ENCODE results near the gene MSI2. TPM values are rescaled to one million over a fixed set of nuclear protein-coding genes. Genes with fewer than 3 reads are reported as not detected.

The MSI2 gene
- total and polyA plus RNA-seq, 2 donors (not counting 1 experiment from before 2014, with no cell fraction given): 16.1 to 196 TPM

GRCh38 chr17:57295526-57296023, 39.3 kb downstream of the MSI2 start:
- peaks cover 14% of the 10 kb centered on the region for H3K4me1 Mint-ChIP-seq
- Histone ChIP-seq H3K9me3 (ENCODE audit: control extremely low read depth in 1 of 3, control insufficient read depth in 2 of 3, insufficient read depth in 1 of 3, low read length in 2 of 3) (peaks cover 2 to 8% (median 3%) of the 10 kb centered on the region in 3 donors), H3K36me3 (replicated peaks in 1 of 2; ENCODE audit: control extremely low read depth in 1 of 2, control insufficient read depth in 1 of 2, extremely low read depth in 1 of 2, insufficient read depth in 2 of 2, low read length in 1 of 2) (peaks cover 0 to 20% of the 10 kb centered on the region in 2 experiments), H3K9ac (ENCODE audit: low read length) (no peak overlapping the region), H3K4me3 (ENCODE audit: control extremely low read depth in 1 of 5, extremely low read depth in 1 of 5, insufficient read depth in 1 of 5, low read depth in 2 of 5, low read length in 4 of 5) (no peak overlapping the region), H3K4me2 (replicated peaks; ENCODE audit: low read depth, low read length, poor library complexity, severe bottlenecking) (no peak overlapping the region), H3K27ac (ENCODE audit: low read length in 2 of 2) (no peak overlapping the region), H4K20me1 (ENCODE audit: control insufficient read depth, insufficient read depth, low read length, poor library complexity, severe bottlenecking) (peaks cover 39% of the 10 kb centered on the region), H3K79me2 (ENCODE audit: control insufficient read depth, insufficient read depth, low read length) (peaks cover 74% of the 10 kb centered on the region), H3K4me1 (ENCODE audit: control insufficient read depth in 2 of 2, insufficient read depth in 2 of 2, low read length in 2 of 2) (peaks cover 5 to 6% of the 10 kb centered on the region in 2 donors), H3K27me3 (replicated peaks in 1 of 4; ENCODE audit: control extremely low read depth in 1 of 4, control insufficient read depth in 3 of 4, insufficient read depth in 4 of 4, low read length in 3 of 4) (no peaks in the 10 kb centered on the region), H2AFZ (ENCODE audit: insufficient read depth, low read depth, low read length, poor library complexity, severe bottlenecking) (no peak overlapping the region)
- DNase-seq (no peak), ATAC-seq (ENCODE audit: low read depth) (no peak)
- H3K27ac Mint-ChIP-seq: no peak overlapping the region
- TF ChIP-seq EZH2 (IDR thresholded peaks at IDR 0.05; ENCODE audit: borderline replicate concordance, insufficient read depth, low read depth, low read length, poor library complexity, severe bottlenecking): no peak
- no peak for TF ChIP-seq CTCF (IDR thresholded peaks at IDR 0.05)
- WGBS (ENCODE audit: insufficient coverage): 60% methylated on average over 2 of the region's 5 CpGs
- peaks cover 5% of the 10 kb centered on the region for H3K9me3 Mint-ChIP-seq (ENCODE audit: insufficient read depth)
- intact Hi-C loops (cut with micrococcal nuclease): no loop called here
- POLR2A ChIA-PET: no interaction called here
- no peak overlapping the region for H3K4me3 Mint-ChIP-seq
- no peaks in the 10 kb centered on the region for H3K27me3 Mint-ChIP-seq
- CTCF ChIA-PET: interaction anchor here (0.6 kb wide), 1 partner anchor 9 kb away, joined by 4 read pairs; no protein-coding TSS in a partner anchor

GRCh38 chr17:57296231-57296630, 39.9 kb downstream of the MSI2 start:
- Mint-ChIP-seq H3K4me3 (no peak overlapping the region), H3K27me3 (no peaks in the 10 kb centered on the region), H3K27ac (no peak overlapping the region), H3K4me1 (peaks cover 14% of the 10 kb centered on the region), H3K9me3 (ENCODE audit: insufficient read depth) (peaks cover 5% of the 10 kb centered on the region)
- Histone ChIP-seq H3K36me3 (replicated peaks in 1 of 2; ENCODE audit: control extremely low read depth in 1 of 2, control insufficient read depth in 1 of 2, extremely low read depth in 1 of 2, insufficient read depth in 2 of 2, low read length in 1 of 2) (peaks cover 0 to 24% of the 10 kb centered on the region in 2 experiments), H3K4me2 (replicated peaks; ENCODE audit: low read depth, low read length, poor library complexity, severe bottlenecking) (no peak overlapping the region), H3K79me2 (ENCODE audit: control insufficient read depth, insufficient read depth, low read length) (peaks cover 73% of the 10 kb centered on the region), H3K27ac (ENCODE audit: low read length in 2 of 2) (no peak overlapping the region), H2AFZ (ENCODE audit: insufficient read depth, low read depth, low read length, poor library complexity, severe bottlenecking) (no peak overlapping the region), H3K4me3 (ENCODE audit: control extremely low read depth in 1 of 5, extremely low read depth in 1 of 5, insufficient read depth in 1 of 5, low read depth in 2 of 5, low read length in 4 of 5) (no peak overlapping the region), H3K27me3 (replicated peaks in 1 of 4; ENCODE audit: control extremely low read depth in 1 of 4, control insufficient read depth in 3 of 4, insufficient read depth in 4 of 4, low read length in 3 of 4) (no peaks in the 10 kb centered on the region), H3K9ac (ENCODE audit: low read length) (no peak overlapping the region), H3K9me3 (ENCODE audit: control extremely low read depth in 1 of 3, control insufficient read depth in 2 of 3, insufficient read depth in 1 of 3, low read length in 2 of 3) (peaks cover 2 to 8% (median 3%) of the 10 kb centered on the region in 3 donors), H4K20me1 (ENCODE audit: control insufficient read depth, insufficient read depth, low read length, poor library complexity, severe bottlenecking) (peaks cover 33% of the 10 kb centered on the region), H3K4me1 (ENCODE audit: control insufficient read depth in 2 of 2, insufficient read depth in 2 of 2, low read length in 2 of 2) (peaks cover 5 to 6% of the 10 kb centered on the region in 2 donors)
- ChIA-PET CTCF (no interaction called here), POLR2A (no interaction called here)
- intact Hi-C loops (cut with micrococcal nuclease): no loop called here
- ATAC-seq (ENCODE audit: low read depth): no peak
- no peak for TF ChIP-seq CTCF (IDR thresholded peaks at IDR 0.05)
- no peak for TF ChIP-seq EZH2 (IDR thresholded peaks at IDR 0.05; ENCODE audit: borderline replicate concordance, insufficient read depth, low read depth, low read length, poor library complexity, severe bottlenecking)
- no peak for DNase-seq
- WGBS (ENCODE audit: insufficient coverage): no CpG with 5 or more reads among the region's 4 CpGs

All from B cell (primary cell).